Measurements from ENCODE around the gene GPR39.

The GPR39 gene

DNA sequence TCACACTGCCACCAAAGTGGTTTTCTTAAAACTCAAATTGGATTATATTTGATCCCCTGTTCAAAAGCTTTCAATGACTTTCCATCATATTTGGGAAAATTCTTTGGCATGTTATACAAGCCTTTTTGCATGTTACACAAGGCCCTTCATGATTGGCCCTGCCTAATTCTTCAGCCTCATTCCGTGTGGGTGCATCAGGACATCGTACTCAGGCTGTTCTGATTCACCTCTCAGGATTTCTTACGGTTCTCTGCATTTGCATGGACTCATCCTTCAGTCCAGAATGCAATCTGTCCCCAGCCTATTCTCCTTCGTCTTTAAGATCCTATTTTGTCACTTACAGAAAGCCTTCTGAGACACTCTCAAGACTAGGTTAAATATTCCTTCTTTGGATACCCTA is 145.6 kb downstream of the GPR39 start:
- Histone ChIP-seq H3K27me3 (ENCODE audit: insufficient read depth, low read depth) (no peaks in the 10 kb centered on the region), H3K36me3 (ENCODE audit: insufficient read depth) (no peaks in the 10 kb centered on the region), H3K9ac (no peak overlapping the region), H2AFZ (ENCODE audit: low read depth) (no peak overlapping the region), H3K27ac (no peak overlapping the region), H3K79me2 (ENCODE audit: insufficient read depth, low read depth) (no peaks in the 10 kb centered on the region), H3K4me3 (IDR thresholded peaks at IDR 0.05; ENCODE audit: insufficient read depth, low read depth, low read length) (no peak overlapping the region), H3K4me1 (ENCODE audit: low read depth, poor library complexity, severe bottlenecking) (no peaks in the 10 kb centered on the region), H3K4me2 (no peak overlapping the region), H4K20me1 (ENCODE audit: insufficient read depth) (no peaks in the 10 kb centered on the region)
- TF ChIP-seq, protein P1, sequence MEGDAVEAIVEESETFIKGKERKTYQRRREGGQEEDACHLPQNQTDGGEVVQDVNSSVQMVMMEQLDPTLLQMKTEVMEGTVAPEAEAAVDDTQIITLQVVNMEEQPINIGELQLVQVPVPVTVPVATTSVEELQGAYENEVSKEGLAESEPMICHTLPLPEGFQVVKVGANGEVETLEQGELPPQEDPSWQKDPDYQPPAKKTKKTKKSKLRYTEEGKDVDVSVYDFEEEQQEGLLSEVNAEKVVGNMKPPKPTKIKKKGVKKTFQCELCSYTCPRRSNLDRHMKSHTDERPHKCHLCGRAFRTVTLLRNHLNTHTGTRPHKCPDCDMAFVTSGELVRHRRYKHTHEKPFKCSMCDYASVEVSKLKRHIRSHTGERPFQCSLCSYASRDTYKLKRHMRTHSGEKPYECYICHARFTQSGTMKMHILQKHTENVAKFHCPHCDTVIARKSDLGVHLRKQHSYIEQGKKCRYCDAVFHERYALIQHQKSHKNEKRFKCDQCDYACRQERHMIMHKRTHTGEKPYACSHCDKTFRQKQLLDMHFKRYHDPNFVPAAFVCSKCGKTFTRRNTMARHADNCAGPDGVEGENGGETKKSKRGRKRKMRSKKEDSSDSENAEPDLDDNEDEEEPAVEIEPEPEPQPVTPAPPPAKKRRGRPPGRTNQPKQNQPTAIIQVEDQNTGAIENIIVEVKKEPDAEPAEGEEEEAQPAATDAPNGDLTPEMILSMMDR (conservative IDR thresholded peaks at IDR 0.05; ENCODE audit: low read depth, low read length): no peak

GRCh38 chr2:132564065-132564464 is 147.5 kb downstream of the GPR39 start:
- no peaks in the 10 kb centered on the region for H4K20me1 ChIP-seq (ENCODE audit: insufficient read depth)
- no peak overlapping the region for H3K4me3 ChIP-seq (IDR thresholded peaks at IDR 0.05; ENCODE audit: insufficient read depth, low read depth, low read length)
- H3K27me3 ChIP-seq (ENCODE audit: insufficient read depth, low read depth): no peaks in the 10 kb centered on the region
- no peaks in the 10 kb centered on the region for H3K36me3 ChIP-seq (ENCODE audit: insufficient read depth)
- no peak overlapping the region for H2AFZ ChIP-seq (ENCODE audit: low read depth)
- no peak overlapping the region for H3K9ac ChIP-seq
- H3K4me1 ChIP-seq (ENCODE audit: low read depth, poor library complexity, severe bottlenecking): no peaks in the 10 kb centered on the region
- H3K4me2 ChIP-seq: no peak overlapping the region
- H3K79me2 ChIP-seq (ENCODE audit: insufficient read depth, low read depth): no peaks in the 10 kb centered on the region
- no peak overlapping the region for H3K27ac ChIP-seq
- TF ChIP-seq, protein P1 (conservative IDR thresholded peaks at IDR 0.05; ENCODE audit: low read depth, low read length): no peak

DNA sequence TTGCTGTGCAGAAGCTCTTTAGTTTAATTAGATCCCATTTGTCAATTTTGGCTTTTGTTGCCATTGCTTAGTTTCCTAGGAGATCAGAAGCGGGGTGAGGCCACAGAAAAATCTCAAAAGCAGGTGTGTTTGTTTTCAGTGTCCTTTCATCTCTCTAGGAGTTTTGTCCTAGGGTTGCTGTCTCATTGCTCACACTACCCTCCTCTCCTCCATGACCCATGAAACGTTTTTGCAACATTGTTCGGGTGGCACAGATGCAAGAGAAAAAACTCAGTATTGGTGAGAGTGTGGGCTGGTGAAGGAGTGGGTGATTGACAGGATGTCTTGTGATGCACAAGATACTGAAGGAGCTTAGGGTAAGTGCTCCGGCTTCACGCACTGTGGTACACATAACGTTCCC is 149.8 kb downstream of the GPR39 start:
- H3K9ac ChIP-seq: no peak overlapping the region
- no peak overlapping the region for H3K27ac ChIP-seq
- TF ChIP-seq, protein P1 (conservative IDR thresholded peaks at IDR 0.05; ENCODE audit: low read depth, low read length): no peak
- no peaks in the 10 kb centered on the region for H3K27me3 ChIP-seq (ENCODE audit: insufficient read depth, low read depth)
- H3K4me3 ChIP-seq (IDR thresholded peaks at IDR 0.05; ENCODE audit: insufficient read depth, low read depth, low read length): no peak overlapping the region
- no peaks in the 10 kb centered on the region for H3K36me3 ChIP-seq (ENCODE audit: insufficient read depth)
- H3K4me2 ChIP-seq: no peak overlapping the region
- no peak overlapping the region for H2AFZ ChIP-seq (ENCODE audit: low read depth)
- H4K20me1 ChIP-seq (ENCODE audit: insufficient read depth): no peaks in the 10 kb centered on the region
- H3K79me2 ChIP-seq (ENCODE audit: insufficient read depth, low read depth): no peaks in the 10 kb centered on the region
- H3K4me1 ChIP-seq (ENCODE audit: low read depth, poor library complexity, severe bottlenecking): no peaks in the 10 kb centered on the region

- Histone ChIP-seq H3K79me2 (ENCODE audit: insufficient read depth, low read depth) (no peaks in the 10 kb centered on the region), H3K27me3 (ENCODE audit: insufficient read depth, low read depth) (no peaks in the 10 kb centered on the region), H3K4me2 (no peak overlapping the region), H4K20me1 (ENCODE audit: insufficient read depth) (no peaks in the 10 kb centered on the region), H3K4me3 (IDR thresholded peaks at IDR 0.05; ENCODE audit: insufficient read depth, low read depth, low read length) (no peak overlapping the region), H3K4me1 (ENCODE audit: low read depth, poor library complexity, severe bottlenecking) (no peaks in the 10 kb centered on the region), H3K9ac (no peak overlapping the region), H3K27ac (no peak overlapping the region), H2AFZ (ENCODE audit: low read depth) (no peak overlapping the region), H3K36me3 (ENCODE audit: insufficient read depth) (no peaks in the 10 kb centered on the region)
- TF ChIP-seq, protein P1 (conservative IDR thresholded peaks at IDR 0.05; ENCODE audit: low read depth, low read length): no peak
These were observed 151.1 kb downstream of the GPR39 start for GRCh38 chr2:132567682-132568081.
